Hair follicle dermal papilla cell (primary cell): Measurements from ENCODE around the gene OXLD1. TPM values are rescaled to one million over a fixed set of nuclear protein-coding genes. Genes with fewer than 3 reads are reported as not detected.

ENCODE experiments used
- small RNA-seq: library from RNA; depleted of rRNA; stranded (forward); fragments of <200 nt; gene quantifications from one replicate; pipeline ENCODE3, GENCODE V24; 2012
- total RNA-seq: library from RNA; depleted of rRNA; stranded (reverse); fragments of >200 nt; gene quantifications from 2 replicates; pipeline ENCODE4 v1.2.3, GENCODE V29; 2012

The OXLD1 gene
- total RNA-seq: 19.8 and 25.6 TPM in 2 replicates

GRCh38 chr17:81666342-81667191 is at the start of gene OXLD1, which contains the start of gene CCDC137:
OXLD1 (minus strand) TSS chr17:81666605; CDS start chr17:81666577, 28 bp downstream.
CCDC137 (plus strand) TSS chr17:81666737; CDS start chr17:81666767, 30 bp downstream.

GRCh38 chr17:81711814-81712467 is 45.5 kb upstream of the OXLD1 start, which contains the start of gene SLC25A10:
SLC25A10 (plus strand) TSS chr17:81712284; CDS start chr17:81712427, 143 bp downstream.

DNA sequence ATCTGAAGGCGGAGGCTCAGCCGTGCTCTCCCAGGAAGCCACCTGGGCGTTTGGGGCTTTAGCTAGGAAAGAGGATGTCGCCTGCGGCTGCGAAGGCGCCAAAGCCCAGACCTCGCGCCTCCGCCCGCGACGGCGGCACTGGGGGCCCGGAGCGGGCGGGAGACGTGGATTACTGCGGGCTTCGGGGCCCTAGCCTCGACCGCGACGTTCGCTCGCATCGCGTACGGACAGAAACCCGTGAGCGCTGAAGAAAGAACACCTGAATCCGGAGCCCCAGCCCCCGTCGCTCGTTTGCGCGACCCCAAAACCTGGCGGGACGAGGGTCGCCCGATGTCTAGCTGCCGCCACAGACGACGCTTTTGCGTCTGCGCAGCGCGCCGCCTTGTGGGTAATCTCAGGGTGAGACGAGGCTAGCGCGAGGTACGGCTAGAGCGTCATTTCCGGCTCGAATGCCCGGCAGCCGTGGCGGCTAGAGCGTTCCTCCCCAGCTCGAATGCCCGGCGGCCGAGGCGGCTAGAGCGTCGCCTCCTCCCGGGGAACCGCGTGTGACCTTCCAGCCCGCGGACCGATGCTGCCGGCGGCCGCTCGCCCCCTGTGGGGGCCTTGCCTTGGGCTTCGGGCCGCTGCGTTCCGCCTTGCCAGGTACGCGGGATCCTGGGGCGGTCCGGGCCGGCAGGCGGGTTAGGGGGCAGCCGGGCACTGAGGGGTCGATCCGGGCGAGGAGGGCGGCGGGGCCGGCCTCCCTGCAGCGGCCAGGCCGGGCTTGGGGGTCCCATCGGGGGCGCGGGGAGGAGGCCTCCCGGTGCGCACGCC is 36.7 kb upstream of the OXLD1 start, which contains the start of gene MRPL12:
Gene MRPL12 (plus strand): TSS at position 434 of the 813 bp plus-strand sequence. CDS start 135 bp downstream, at position 569.

GRCh38 chr17:81683584-81684441 is 17.4 kb upstream of the OXLD1 start, which contains the start of the genes ARL16 and HGS:
ARL16 (minus strand) TSS chr17:81683797; CDS start chr17:81683753, 44 bp downstream.
HGS (plus strand) TSS chr17:81684011; CDS start chr17:81684067, 56 bp downstream.

GRCh38 chr17:81656118-81656743 is 10.2 kb downstream of the OXLD1 start, which contains the start of gene PDE6G:
PDE6G (minus strand) TSS chr17:81656542; CDS start chr17:81653305, 3,237 bp downstream.

GRCh38 chr17:81636505-81637288 is 29.7 kb downstream of the OXLD1 start, which contains the start of the genes NPLOC4 and TSPAN10:
NPLOC4 (minus strand) TSS chr17:81637112; CDS start chr17:81636930, 182 bp downstream.
TSPAN10 (plus strand) TSS chr17:81637196; CDS start chr17:81642413, 5,217 bp downstream.

Small RNA genes within 50 kb of the gene (small RNA-seq; reads per million reads assigned to genes)
- 2.1 reads per million, percentile 48 among the genes with 10 or more reads in this experiment for gene MIR6786

Other genes starting within 250 kb of the OXLD1 start
- 20,946 and 30,159 TPM in 2 replicates for gene ACTG1, start 153.8 kb downstream of the OXLD1 start, total RNA-seq
- gene FSCN2, start 138.2 kb downstream of the OXLD1 start, total RNA-seq: 8.9 and 10.0 TPM in 2 replicates
- 37.2 and 45.6 TPM in 2 replicates for gene FAAP100, start 114.3 kb downstream of the OXLD1 start, total RNA-seq
- gene NPLOC4, start 29.5 kb downstream of the OXLD1 start, total RNA-seq: 80.4 and 97.5 TPM in 2 replicates
- 1.9 TPM in 2 replicates for gene TSPAN10, start 29.4 kb downstream of the OXLD1 start, total RNA-seq
- gene PDE6G, start 10.1 kb downstream of the OXLD1 start, total RNA-seq: not detected in 2 replicates
- gene CCDC137, start 132 bp upstream of the OXLD1 start, total RNA-seq: 4.9 and 6.8 TPM in 2 replicates
- gene ARL16, start 17.2 kb upstream of the OXLD1 start, total RNA-seq: 28.9 and 35.6 TPM in 2 replicates
- gene HGS, start 17.4 kb upstream of the OXLD1 start, total RNA-seq: 107 and 114 TPM in 2 replicates
- 10.1 and 12.3 TPM in 2 replicates for gene MRPL12, start 36.8 kb upstream of the OXLD1 start, total RNA-seq
- gene SLC25A10, start 45.7 kb upstream of the OXLD1 start, total RNA-seq: 5.6 and 9.4 TPM in 2 replicates
- not detected in 2 replicates for gene GCGR, start 137.5 kb upstream of the OXLD1 start, total RNA-seq
- gene MCRIP1, start 166.7 kb upstream of the OXLD1 start, total RNA-seq: 88.6 and 90.3 TPM in 2 replicates
- not detected in 2 replicates for gene PPP1R27, start 168.4 kb upstream of the OXLD1 start, total RNA-seq
- gene P4HB, start 193.9 kb upstream of the OXLD1 start, total RNA-seq: 1,150 and 1,536 TPM in 2 replicates
- 181 and 187 TPM in 2 replicates for gene ARHGDIA, start 204.7 kb upstream of the OXLD1 start, total RNA-seq
- gene ALYREF, start 225.0 kb upstream of the OXLD1 start, total RNA-seq: 54.5 and 57.2 TPM in 2 replicates
- gene ANAPC11, start 225.1 kb upstream of the OXLD1 start, total RNA-seq: 67.8 and 93.4 TPM in 2 replicates
- 0.49 and 1.3 TPM in 2 replicates for gene NPB, start 235.6 kb upstream of the OXLD1 start, total RNA-seq
- 75.6 and 91.4 TPM in 2 replicates for gene PCYT2, start 244.8 kb upstream of the OXLD1 start, total RNA-seq